Activated CD4-positive, alpha-beta T cell treated with anti-CD3 and anti-CD28 coated beads for 24 hours (primary cell): ENCODE results near the gene ASCL1.

Experiments
- DNase-seq, 2 donors: peaks; one replicate each; pipeline ENCODE4 v3.0.0-alpha.2; 2020; ENCODE audit warnings: low read depth in 2 of 2

Gene ASCL1

GRCh38 chr12:102951841-102952240 lies 5.6 kb upstream of the ASCL1 start:
- DNase-seq: no peak

- DNase-seq: no peak
Observed at GRCh38 chr12:102953221-102953620, 4.3 kb upstream of the ASCL1 start.

GRCh38 chr12:102954134-102954533 lies 3.3 kb upstream of the ASCL1 start:
- DNase-seq: no peak

- no peak for DNase-seq
Observed at GRCh38 chr12:102955926-102956737, 1.3 kb upstream of the ASCL1 start.

GRCh38 chr12:102956738-102957327 lies 641 bp upstream of the ASCL1 start:
- DNase-seq: no peak

- DNase-seq: peak in 1 of 2 donors; percentile 15
Observed at GRCh38 chr12:102958073-102958829, 777 bp downstream of the ASCL1 start.

GRCh38 chr12:102958830-102959176 lies 1.3 kb downstream of the ASCL1 start:
- DNase-seq: no peak

GRCh38 chr12:102959391-102959790 lies 1.9 kb downstream of the ASCL1 start:
- DNase-seq: no peak

- no peak for DNase-seq
Observed at GRCh38 chr12:102960766-102961465, 3.4 kb downstream of the ASCL1 start.

- DNase-seq: no peak
Observed at GRCh38 chr12:102961466-102961855, 4.0 kb downstream of the ASCL1 start.

- DNase-seq: no peak
Observed at GRCh38 chr12:102962532-102962931, 5.1 kb downstream of the ASCL1 start.

GRCh38 chr12:102962986-102963385 lies 5.5 kb downstream of the ASCL1 start:
- no peak for DNase-seq

GRCh38 chr12:102963796-102964195 lies 6.3 kb downstream of the ASCL1 start:
- DNase-seq: no peak

- DNase-seq: no peak
Observed at GRCh38 chr12:102964872-102965271, 7.4 kb downstream of the ASCL1 start.

- no peak for DNase-seq
Observed at GRCh38 chr12:102965281-102966155, 8.0 kb downstream of the ASCL1 start.

- DNase-seq: no peak
Observed at GRCh38 chr12:102966200-102966863, 8.9 kb downstream of the ASCL1 start.

- no peak for DNase-seq
Observed at GRCh38 chr12:102970780-102971179, 13.3 kb downstream of the ASCL1 start.

- DNase-seq: no peak
Observed at GRCh38 chr12:102971227-102971626, 13.8 kb downstream of the ASCL1 start.

GRCh38 chr12:102973583-102973982 lies 16.1 kb downstream of the ASCL1 start:
- DNase-seq: no peak

- no peak for DNase-seq
Observed at GRCh38 chr12:102976609-102977280, 19.3 kb downstream of the ASCL1 start.
